Measurements from ENCODE around the gene HKDC1.
"Not testable (repeated sequence)": the region's sequence is repeated elsewhere in the genome, so short reads cannot be mapped to it uniquely, and the experiment has no call there.

The HKDC1 gene

DNA sequence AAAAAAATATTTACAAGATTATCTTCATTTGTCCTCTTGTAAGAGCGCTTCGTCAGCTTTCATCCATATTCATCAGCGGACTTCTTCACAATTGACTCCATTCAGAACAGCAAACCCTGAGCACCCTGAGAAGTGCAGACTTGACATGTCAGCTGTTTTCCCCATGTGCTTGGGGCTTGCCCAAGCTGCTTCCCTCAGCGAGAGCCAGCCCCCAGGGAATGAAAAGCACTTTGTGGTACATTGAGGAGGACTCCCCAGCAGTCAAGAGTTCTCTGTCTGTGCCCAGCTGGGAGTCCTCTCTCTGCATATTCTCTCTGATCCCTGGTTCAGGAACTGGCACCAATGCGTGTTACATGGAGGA is 22.7 kb downstream of the HKDC1 start:
- peak; percentile 17 to 24 for DNase-seq

DNA sequence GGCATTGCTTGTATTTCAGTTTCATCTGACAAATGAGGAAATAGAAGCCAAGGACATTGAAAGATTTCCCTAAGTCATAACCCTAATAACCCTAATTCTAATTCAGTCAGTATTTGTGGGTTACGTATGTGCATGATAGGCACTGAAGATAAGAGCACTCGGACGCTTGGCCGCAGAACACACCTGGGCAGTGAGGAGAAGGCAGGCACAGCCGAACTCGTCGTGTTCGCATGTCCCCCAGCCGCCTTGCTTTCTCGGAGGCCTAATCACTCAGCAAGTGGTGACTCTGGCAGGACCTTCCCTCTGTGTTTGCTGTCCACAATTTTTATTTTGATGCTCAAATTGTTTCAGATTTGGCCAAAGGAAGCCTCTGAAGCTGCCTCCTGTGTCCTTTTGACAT is 23.7 kb downstream of the HKDC1 start:
- DNase-seq: no peak

DNA sequence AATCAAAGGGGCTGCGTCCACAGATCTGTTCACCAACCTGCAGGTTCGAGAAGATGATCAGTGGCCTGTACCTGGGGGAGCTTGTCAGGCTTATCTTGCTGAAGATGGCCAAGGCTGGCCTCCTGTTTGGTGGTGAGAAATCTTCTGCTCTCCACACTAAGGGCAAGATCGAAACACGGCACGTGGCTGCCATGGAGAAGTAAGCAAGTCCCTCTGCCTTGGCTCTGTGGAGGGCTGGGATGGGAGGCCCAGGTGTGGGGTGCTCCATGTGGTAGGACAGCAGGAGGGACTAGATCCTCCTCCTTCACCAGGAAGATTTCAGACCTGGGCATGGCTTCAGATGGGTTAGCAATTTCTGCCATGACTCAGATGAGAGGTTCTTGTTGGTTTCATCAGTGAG is 25.9 kb downstream of the HKDC1 start:
- DNase-seq: no peak

DNA sequence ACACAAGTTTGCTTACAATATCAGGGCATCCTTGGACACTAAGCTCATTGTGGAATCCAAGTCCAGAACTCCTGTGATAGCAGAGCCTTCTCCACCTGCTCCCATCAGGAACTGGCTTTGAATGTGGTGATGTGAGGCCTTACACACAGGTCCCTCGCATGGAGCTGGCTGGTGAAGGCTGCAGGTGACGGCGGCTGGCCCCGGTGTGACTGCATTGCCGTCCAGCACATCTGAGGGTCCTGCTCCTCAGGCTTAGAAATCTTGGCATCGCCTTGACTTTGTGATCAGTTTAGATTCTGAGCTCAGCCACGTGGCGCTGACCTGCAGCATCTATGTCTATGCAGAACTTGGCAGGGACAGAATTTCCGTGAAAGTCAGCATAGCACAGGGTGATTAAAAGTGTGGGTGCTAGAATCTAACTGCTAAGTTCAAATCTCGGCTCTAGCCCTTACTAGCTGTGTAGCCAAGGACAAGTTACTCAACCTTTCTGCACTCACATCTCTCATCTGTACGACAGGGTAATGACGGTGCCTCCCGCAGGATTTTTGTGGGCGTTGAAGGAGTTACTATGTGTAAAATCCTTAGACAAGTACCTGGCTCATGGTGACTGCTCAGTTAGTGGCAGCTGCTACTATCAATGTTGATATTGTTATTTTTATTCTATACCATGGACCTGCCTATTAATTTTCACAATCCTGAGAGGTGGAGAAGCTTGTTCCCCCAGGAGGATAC is 26.6 kb downstream of the HKDC1 start:
- no peak for DNase-seq

DNA sequence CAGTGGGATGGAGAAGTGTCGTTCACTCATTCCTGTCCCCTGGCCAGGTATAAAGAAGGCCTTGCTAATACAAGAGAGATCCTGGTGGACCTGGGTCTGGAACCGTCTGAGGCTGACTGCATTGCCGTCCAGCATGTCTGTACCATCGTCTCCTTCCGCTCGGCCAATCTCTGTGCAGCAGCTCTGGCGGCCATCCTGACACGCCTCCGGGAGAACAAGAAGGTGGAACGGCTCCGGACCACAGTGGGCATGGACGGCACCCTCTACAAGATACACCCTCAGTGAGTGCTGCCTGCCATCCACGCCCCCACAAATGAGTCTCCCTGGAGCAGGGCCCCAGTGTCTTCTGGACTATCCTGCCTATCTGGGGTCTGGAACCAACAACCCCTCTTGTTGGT is 27.2 kb downstream of the HKDC1 start:
- no peak for DNase-seq

DNA sequence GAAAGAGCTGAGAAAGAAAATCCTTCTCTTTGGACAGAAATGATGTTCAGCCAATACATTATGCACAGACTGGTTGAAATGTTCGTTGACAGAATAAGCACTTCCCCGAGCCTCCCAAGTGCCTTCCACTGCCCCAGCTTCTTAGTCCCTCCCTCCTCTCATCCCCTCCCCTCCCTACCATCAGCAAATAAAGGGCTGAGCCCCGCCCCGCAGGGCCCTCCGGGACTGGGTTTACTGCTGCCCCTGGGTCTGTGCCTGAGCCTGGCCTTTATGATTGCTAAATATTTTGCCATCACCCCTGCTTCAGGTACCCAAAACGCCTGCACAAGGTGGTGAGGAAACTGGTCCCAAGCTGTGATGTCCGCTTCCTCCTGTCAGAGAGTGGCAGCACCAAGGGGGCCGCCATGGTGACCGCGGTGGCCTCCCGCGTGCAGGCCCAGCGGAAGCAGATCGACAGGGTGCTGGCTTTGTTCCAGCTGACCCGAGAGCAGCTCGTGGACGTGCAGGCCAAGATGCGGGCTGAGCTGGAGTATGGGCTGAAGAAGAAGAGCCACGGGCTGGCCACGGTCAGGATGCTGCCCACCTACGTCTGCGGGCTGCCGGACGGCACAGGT is 28.1 kb downstream of the HKDC1 start:
- no peak for DNase-seq

DNA sequence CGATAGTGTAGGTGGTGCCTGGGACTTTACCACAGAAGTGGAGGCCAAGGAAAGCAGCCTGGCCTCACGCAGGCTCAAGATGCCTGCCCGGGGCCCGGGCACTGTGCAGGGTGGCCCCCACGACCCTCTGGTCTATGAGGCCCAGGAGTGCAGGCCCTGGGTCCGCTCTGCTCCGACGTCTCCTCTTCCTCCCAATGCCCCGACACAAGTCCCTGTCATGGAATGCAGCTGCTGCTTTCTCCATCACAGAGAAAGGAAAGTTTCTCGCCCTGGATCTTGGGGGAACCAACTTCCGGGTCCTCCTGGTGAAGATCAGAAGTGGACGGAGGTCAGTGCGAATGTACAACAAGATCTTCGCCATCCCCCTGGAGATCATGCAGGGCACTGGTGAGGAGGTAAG is 29.9 kb downstream of the HKDC1 start:
- DNase-seq: no peak

DNA sequence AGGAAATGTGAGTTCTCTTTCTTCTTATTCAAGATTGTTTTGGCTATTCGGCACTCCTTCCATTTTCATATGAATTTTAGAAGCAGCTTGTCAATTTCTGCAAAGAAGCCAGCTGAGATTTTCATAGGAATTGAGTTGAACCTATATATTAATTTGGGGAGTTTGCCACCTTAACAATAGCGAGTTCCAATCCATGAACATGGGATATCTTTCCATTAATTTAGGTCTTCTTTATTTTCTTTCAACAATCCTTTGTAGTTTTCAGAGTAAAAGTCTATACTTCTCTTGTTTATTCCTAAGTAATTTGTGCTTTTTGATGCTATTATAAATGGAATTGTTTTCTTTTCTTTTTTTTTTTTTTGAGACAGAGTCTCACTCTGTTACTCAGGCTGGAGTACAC is 31.3 kb downstream of the HKDC1 start:
- not testable (repeated sequence) for DNase-seq

DNA sequence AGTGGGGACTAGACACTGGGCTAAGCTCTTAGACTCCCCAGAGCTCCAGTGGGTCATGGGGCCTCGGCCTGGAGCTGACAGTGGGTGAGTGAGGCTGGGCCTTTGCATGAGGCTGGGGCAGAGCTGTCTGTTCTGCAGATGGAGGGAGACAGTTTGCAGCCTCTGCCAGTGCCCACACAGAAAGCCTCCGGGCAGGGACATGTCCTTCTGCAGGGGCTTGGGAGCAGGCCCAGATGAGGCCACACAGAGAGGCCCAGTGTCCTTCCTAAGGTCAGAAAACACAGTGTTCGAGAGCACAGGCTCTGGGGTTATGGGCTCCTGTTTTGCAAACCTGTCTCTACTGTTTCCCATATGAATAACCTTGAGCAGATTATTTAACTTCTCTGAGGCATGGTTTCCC is 33.0 kb downstream of the HKDC1 start:
- DNase-seq: no peak

DNA sequence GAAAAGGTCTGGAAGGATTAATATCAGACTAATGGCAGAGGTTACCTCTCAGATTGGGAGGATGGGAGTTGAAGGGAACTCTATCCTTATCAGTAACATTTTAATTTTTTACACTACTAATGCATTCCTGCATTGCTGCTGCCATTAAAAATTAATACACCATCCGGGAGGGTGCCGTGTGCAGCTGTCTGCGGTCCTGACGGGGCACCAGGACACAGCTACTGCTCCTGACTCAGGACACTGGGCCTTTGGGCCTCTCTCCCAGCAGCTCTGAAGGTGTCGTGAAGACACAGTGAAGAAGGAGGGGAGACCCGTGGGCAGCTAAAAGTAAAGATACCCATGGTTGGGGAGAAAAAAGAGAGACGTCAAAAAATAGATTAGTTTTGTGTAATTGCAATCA is 34.7 kb downstream of the HKDC1 start:
- DNase-seq: no peak

DNA sequence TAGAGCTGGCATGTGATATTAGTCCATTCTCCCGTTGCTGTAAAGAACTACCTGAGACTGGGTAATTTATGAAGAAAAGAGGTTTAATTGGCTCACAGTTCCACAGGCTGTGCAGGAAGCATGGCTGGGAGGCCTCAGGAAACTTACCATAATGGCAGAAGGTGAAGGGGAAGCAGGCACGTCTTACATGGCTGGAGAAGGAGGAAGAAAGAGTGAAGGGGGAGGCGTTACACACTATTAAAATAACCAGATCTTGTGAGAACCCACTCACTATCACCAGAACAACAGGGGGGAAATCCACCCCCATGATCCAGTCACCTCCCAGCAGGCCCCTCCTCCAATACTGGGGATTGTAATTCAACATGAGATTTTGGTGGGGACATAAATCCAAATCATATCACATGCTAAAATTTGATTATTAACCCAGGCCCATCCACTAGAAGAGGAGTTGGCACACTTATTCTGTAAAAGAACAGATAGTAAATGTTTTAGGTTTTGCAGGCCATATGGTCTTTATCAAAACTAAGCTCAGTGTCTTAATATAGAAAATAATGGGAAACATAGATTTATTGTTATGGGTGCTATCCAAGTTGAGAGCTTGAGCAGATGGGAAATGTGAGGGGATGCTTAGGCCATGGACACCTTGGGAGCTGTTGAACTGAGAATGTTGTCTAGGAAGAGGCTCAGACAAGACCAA is 39.6 kb downstream of the HKDC1 start:
- no peak for DNase-seq

DNA sequence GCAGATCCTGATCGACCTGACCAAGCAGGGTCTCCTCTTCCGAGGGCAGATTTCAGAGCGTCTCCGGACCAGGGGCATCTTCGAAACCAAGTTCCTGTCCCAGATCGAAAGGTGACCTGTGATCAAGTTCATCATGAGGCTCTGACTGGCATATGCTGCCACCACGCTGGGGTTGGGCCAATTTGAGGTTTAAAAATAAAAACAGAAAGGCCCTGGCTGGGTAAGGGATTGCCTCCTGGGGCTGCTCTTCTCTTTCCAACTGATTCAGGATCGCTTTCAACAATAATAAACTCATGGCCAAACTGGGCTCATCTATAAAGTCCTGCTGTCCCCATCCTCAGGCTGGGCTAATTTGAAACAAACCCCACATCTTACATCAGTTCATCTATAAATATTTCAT is 41.1 kb downstream of the HKDC1 start:
- no peak for DNase-seq

DNA sequence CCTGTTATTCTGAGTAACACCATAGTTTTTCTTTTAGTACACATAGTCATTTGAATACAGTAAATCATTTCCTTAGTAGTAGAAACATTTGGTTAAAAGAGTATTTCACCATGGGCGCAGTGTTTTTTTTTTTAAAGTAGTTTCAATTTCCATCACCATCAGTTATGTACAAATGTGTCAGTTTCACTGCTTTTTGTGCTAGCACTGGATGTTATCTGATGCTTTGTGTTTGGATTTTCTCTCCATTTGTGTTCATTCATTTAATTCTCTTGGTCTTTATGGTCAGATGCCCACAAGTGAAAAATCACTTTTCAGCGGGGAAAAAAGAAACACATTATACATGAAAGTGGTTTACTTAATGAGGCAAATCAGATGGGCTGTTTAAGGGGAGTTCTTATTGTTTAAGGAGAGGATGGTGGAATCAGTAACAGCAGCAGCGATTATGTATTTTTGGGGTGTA is 42.2 kb downstream of the HKDC1 start:
- no peak for DNase-seq

DNA sequence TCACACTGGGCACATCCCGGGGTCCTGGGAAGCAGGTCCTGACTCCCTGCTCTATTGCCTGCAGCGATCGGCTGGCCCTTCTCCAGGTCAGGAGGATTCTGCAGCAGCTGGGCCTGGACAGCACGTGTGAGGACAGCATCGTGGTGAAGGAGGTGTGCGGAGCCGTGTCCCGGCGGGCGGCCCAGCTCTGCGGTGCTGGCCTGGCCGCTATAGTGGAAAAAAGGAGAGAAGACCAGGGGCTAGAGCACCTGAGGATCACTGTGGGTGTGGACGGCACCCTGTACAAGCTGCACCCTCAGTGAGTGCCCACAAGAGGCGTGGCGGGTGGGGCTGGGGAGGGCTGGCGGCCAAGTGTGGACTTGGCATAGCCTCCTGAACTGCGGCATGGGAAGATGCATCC is 45.4 kb downstream of the HKDC1 start:
- no peak for DNase-seq

DNA sequence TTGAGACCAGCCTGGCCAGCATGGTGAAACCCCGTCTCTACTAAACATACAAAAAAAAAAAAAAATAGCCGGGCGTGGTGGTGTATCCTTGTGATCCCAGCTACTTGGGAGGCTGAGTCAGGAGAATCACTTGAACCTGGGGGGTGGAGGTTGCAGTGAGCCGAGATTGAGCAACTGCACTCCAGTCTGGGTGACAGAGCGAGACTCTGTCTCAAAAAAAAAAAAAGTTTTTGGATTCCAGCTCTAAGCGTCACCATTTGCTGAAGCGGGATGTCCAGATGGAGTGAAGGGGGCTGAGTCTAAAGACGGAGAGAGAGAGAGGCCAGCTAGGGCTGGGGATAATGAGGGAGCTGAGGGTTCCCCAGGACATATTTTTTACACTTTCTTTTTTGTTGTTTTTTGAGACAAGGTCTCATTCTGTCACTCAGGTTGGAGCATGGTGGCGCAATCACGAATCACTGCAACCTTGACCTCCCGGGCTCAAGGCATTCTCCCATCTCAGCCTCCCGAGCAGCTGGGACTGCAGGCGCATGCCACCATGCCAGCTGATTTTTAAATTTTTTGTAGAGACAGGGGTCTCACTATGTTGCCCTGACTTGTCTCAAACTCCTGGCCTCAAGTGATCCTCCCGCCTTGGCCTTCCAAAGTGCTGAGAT is 48.8 kb downstream of the HKDC1 start:
- DNase-seq: no peak

DNA sequence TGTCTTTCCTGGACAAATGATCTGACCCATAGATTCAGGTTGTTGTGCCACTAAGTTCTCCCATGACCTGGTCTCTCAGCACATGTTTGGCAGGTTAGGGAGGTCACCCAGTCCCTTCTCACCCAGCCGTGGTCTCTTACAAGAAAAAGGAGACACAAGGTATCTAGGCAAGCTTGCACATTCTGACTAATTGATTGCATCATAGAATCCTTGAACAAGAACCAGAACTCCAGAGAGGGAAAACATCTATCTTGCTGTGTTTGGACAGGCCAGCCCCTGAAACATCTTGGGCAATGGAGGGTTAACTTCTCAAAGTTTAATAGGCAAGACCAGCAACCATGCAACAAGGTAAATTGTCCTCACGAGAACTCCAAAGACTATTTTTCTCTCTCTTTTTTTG is 49.6 kb downstream of the HKDC1 start:
- no peak for DNase-seq

DNA sequence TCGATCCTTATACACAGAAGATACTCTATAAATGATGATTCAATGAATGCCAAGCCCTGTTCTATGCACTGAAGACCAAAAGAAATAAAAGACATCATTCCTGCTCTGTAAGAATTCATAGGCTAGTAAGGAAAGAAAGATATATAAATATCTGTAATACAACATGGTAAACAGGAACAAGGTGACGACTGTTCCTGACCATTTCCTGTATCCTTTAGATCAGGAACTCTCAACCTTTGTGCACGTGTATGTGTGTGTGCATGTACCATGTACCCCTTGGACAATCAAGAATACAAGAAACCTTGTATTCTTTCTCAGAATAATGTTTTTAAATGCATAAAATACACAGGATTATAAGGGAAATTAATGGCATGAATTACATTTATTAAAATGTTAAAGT is 50.9 kb downstream of the HKDC1 start:
- no peak for DNase-seq

DNA sequence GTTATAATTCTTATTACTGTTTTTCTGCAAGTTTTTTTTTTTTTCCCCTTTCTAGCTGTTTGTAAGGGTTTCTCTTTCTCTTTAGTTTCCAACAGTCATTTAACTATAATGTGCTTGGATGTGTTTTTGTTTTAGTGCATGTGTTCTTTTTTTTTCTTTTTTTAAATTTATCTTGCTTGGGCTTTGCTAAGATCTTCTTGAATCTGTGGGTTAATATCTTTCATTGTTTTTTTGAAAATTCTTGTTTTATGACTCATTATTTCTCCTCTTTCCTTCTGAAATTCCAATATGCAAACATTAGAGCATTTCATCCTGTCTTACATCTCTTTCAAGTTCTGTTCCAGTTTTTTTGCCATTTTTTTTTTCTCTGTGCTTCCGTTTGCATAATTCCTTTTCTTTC is 52.5 kb downstream of the HKDC1 start:
- DNase-seq: no peak

DNA sequence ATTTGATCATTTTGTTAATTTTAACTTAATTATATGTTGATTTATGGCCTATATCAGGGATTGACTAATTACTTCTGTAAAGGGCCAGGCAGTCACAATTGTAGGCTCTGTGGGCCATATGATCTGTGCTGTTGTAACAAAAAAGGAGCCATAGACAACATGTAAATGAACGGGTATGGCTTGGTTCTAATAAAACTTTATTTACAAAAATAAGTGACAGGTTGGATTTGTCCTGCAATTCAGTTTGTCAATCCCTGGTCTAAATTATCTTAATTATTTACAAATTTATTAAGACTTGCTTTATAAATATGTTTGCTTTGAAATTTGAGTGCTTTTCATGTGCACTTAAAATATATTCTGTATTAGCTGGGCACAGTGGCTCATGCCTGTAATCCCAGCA is 55.3 kb downstream of the HKDC1 start:
- no peak for DNase-seq

DNA sequence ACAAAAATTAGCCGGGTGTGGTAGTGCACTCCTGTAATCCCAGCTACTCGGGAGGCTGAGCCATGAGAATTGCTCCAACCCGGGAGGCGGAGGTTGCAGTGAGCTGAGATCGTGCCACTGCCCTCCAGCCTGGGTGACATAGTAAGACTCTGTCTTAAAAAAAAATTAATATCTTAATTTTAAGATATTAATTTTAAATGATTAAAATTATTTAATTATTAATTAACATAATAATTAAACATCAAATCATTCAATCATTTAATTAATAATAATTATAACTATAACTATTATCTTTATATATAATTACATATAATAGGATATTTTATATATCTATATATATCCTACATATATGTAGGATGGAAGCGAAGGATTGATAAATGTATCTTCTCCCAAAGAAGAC is 56.4 kb downstream of the HKDC1 start:
- no peak for DNase-seq

DNA sequence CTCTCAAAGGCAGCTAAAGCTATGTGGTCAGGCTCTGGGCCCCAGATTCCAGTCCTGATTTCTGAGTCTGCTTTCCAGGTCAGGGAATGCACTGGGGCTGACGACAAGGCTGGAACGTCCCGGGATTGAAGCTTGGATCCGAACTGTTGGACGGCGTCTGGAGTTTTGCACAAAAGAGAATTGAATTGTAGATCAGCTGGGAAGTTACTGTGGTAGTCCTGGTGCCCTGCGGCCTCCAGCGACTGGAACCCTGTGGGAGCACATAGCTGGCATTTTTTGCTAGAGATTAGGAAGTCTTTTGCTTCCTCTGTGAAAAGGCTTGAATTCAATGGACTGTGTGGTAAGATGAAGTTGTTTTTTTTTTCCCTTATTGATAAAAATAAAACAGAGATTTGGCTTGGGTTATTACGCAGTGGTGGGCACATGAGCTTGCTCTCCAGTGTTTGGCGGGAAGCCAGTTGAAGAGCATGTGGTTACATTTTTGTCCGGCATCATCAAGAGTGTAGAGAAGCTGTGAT is 58.4 kb downstream of the HKDC1 start, which contains the start of gene HK1:
TSS of gene HK1 (plus strand) at position 51 of the 518 bp plus-strand sequence.
- DNase-seq: no peak

DNA sequence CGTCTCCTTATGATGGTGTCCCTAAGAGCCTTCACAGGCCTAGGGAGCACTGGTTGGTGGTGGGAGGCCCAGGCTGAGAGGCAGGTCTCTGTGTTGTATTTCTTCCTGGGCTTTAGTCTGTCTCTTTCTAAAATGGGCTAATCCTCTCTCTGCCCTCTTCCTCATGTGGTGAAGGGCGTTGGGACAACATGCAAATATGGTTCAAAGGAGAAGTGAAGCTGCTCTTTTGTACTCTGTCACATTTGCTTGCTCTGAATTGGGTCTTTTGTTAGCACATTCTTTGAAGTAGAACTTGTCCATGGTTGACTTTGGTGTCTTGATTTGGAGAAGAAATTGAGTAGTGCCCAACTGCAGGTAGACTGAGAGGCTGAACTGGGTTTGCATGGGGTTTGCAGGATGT is 59.0 kb downstream of the HKDC1 start:
- no peak for DNase-seq
